Erythroblast (primary cell): Measurements from ENCODE around the gene NOS3.
"Not testable (repeated sequence)": the region's sequence is repeated elsewhere in the genome, so short reads cannot be mapped to it uniquely, and the experiment has no call there.

Experiments used
- DNase-seq, 2 experiments: peaks; one replicate each; lab custom pipeline; 2025; lab: John Stamatoyannopoulos, UW
- GATA1 ChIP-seq: IDR thresholded peaks from 2 replicates; pipeline ENCODE4 v1.6.1; 2011; ENCODE audit warnings: low read depth, mild to moderate bottlenecking, control low read depth, low read length, moderate library complexity
- POLR2A ChIP-seq: IDR thresholded peaks from 2 replicates; pipeline ENCODE4 v1.6.1; 2011; ENCODE audit warnings: mild to moderate bottlenecking, low read length

The NOS3 gene

DNA sequence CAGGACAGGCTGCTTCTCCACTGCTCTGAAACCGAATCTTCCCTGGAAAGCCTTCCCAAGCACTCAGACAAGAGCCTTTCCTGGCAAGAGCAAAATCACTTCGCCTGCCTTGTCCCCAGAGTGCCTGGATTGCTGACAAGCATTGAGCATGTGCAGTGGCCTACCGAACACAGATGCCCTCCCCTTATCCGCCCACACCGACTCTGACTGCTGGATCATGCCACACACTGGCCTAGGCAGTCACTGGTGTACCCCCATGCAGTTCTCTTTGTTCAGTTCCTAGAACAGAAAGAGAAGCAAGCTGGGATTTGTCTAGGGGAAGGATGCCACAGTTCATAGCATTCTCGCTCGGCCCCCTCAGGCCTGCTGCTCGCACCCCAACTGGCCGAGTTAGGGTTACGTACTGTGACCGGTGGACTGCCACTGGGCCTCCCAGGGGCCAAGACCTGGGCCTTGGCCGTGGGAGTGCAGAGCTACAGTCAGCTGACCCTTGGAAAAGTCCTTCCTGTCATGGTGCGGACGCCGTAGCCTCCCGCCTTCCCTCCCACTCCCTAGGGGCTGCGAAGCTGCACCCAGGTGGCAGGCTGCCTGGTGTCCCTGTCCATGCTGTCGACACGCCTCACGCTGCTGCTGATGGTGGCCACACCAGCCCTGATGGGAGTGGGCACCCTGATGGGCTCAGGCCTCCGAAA, 44.4 kb downstream of the NOS3 start:
- TF ChIP-seq POLR2A (no peak), GATA1 (no peak)
- DNase-seq: no peak

DNA sequence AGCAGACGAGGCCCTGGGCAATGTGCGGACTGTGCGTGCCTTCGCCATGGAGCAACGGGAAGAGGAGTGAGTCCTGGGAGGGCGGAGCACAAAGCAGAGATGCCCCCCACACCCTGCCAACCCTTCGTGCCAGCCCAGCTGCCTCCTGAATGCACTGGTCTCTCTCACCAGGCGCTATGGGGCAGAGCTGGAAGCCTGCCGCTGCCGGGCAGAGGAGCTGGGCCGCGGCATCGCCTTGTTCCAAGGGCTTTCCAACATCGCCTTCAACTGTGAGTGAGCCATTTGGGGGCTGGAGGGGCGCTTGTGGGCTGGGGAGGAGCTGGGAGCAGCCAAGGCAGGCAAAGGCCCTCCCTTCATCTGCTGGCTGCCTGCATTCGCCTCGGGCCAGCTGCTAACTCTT, 45.1 kb downstream of the NOS3 start:
- DNase-seq: no peak

DNA sequence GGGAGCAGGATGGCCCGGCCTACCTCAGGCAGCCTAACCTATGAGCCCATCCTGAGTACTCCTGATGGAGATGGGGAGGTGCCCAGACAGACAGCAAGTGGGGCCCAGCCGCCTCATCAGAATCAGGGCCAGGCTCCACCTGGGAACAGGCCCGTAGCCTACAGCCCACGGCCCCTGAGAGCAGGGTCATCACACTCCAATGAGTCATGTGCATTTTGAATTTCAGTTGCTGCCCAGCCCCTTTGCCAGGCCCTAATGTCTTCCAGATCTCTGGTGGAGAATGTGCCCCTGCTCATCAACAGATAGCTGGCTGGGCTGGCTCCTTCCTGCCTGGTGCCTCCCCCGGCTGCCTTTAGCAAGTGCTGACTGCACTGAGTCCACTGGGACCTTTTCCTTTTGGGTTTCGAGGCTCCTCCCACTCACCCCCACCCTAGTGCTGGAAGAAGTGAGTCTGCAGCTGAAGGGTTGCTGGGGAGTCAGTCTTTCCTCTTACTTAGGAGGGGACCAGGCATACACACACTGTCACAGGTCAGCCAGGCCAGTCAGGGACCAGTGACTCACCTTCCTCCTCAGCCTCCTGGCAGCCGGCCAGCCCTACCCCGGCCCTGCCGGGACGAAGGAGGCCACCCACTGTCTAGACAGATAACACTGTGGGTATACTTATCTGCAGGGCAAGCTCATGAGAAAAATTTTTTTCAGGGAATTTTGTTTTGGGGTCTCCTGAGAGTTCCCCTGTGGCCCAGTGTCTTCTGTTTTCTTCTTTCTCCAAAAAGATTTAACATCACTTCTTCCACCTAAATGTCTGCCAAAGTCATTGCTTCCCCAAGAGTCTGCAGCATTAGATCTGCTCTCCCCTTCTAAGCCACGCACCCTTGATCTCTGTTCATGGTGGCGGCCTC, 48.4 kb downstream of the NOS3 start:
- TF ChIP-seq GATA1 (peak; percentile 34), POLR2A (peak; percentile 94)
- DNase-seq: peak; percentile 97

More for the DNA sequence above, 45.1 kb downstream of the NOS3 start:
- TF ChIP-seq POLR2A (no peak), GATA1 (no peak)

DNA sequence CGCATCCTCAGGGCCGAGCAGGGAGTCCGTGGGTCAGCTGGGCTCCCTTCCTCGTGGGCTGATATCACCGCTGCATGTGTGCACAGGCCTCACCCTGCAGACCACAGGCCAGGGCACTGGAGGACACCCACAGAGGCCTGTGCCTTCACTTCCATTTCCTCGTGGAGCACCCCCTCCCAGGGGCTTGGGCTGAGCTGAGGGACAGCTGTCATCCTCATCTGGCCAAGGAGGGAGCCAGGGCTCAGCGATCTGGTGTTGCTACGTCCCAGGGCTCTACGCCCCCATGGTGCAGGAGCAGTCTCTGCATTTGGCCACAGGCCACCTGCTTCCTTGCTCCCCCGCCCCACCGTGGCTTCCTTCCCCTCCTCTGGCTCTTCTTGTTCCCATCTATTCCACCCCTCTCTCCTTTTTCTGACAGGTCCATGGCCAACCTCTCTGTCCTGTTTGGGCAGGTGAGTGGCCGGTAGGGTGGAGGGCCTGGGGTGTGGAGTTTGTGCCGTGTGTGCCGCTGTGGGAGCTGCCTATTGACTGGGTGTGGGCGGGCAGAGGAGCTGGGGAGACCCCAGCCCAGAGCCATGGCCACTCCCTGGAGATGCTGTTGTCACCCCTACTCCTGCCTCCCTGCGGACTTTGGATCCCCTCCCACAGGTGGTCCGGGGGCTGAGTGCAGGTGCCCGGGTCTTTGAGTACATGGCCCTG, 49.2 kb downstream of the NOS3 start:
- peak in 1 of 2 experiments; percentile 82 for DNase-seq
- TF ChIP-seq POLR2A (no peak), GATA1 (no peak)

DNA sequence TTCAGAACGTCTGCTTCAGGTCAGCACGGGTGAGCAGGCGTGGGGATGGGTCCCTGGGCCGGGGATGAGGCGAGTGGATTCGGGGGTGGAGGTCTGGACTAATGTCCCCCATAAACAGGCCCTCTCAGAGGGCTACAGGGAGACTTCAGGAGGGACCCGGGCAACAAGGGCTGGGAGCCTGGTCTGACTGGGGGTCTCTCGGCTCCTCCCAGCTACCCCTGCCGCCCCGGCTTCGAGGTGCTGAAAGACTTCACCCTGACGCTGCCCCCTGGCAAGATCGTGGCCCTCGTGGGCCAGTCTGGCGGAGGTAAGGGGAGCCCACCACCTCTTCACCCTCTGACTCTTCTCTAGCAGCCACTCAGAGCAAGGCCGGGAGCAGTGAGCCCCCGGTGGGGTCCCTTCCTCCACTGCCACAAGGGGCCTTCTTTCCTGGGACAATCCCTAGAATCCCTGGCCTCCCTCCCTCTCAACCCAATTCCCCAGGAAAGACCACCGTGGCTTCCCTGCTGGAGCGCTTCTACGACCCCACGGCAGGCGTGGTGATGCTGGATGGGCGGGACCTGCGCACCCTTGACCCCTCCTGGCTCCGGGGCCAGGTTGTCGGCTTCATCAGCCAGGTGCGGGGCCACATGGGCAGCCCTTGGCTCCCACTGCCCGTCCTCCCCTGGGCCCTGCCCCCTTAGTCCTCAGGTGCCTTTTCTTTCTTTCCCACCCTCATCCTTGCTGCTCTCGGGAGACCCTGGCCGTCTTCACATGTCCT, 50.0 kb downstream of the NOS3 start:
- TF ChIP-seq POLR2A (no peak), GATA1 (no peak)
- DNase-seq: no peak

DNA sequence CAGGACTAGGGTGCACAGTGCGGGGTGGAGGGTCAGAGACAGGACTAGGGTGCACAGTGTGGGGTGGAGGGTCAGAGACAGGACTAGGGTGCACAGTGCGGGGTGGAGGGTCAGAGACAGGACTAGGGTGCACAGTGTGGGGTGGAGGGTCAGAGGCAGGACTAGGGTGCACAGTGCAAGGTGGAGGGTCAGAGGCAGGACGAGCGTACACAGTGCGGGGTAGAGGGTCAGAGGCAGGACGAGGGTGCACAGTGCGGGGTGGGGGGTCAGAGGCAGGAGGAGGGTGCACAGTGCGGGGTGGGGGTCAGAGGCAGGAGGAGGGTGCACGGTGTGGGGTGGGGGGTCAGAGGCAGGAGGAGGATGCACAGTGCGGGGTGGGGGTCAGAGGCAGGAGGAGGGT, 52.6 kb downstream of the NOS3 start:
- not testable (repeated sequence) for DNase-seq

DNA sequence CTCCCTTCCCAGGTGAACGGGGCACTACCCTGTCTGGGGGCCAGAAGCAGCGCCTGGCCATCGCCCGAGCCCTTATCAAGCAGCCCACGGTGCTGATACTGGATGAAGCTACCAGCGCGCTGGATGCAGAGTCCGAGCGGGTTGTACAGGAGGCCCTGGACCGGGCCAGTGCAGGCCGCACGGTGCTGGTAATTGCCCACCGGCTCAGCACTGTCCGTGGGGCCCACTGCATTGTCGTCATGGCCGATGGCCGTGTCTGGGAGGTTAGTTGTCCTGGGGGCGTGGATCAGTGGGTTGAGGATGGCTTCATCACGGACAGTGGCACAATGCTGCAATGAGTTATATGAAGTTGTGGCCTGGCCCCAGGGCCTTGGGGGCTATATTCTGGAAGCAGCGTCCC, 53.1 kb downstream of the NOS3 start:
- TF ChIP-seq POLR2A (no peak), GATA1 (no peak)
- no peak for DNase-seq

DNA sequence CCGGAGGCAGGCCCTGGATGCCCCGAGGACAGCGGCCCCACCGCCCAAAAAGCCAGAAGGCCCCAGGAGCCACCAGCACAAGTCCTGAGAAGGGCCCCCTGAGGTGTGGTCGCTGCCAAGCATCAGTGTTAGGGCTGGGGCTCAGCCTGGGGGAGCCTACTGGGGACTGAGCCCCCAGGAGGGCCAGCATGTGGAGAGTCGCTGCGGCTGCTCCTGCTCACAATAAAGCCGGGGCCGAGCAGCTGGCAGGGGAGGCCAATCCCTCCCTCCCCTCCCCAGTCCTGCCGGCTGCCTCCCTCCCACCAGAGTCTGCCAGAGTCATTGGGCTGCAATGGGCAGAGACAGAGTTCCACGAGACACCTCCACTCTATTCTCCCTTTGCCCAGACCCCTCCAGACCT, 54.4 kb downstream of the NOS3 start:
- TF ChIP-seq GATA1 (no peak), POLR2A (no peak)
- no peak for DNase-seq

DNA sequence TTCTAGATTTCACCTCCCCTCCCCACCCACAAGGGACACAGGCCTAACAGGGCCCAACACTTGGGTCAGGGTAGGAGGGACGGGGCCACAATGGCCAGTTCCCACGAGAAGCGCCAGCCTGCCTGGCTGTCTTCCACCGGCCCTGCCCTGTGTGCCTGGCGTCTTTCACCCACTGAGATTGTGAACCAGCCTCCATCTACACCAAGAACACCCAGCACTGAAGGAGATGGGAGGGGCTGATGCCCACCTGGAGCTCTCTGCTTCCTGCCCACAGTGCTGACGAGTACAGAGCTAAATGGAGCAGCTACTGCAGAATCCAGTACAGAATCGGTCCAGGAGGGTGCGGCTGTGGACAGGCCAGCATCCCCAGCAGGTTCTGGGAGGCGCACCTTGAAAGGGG, 55.1 kb downstream of the NOS3 start:
- no peak for DNase-seq
- TF ChIP-seq POLR2A (no peak), GATA1 (no peak)

DNA sequence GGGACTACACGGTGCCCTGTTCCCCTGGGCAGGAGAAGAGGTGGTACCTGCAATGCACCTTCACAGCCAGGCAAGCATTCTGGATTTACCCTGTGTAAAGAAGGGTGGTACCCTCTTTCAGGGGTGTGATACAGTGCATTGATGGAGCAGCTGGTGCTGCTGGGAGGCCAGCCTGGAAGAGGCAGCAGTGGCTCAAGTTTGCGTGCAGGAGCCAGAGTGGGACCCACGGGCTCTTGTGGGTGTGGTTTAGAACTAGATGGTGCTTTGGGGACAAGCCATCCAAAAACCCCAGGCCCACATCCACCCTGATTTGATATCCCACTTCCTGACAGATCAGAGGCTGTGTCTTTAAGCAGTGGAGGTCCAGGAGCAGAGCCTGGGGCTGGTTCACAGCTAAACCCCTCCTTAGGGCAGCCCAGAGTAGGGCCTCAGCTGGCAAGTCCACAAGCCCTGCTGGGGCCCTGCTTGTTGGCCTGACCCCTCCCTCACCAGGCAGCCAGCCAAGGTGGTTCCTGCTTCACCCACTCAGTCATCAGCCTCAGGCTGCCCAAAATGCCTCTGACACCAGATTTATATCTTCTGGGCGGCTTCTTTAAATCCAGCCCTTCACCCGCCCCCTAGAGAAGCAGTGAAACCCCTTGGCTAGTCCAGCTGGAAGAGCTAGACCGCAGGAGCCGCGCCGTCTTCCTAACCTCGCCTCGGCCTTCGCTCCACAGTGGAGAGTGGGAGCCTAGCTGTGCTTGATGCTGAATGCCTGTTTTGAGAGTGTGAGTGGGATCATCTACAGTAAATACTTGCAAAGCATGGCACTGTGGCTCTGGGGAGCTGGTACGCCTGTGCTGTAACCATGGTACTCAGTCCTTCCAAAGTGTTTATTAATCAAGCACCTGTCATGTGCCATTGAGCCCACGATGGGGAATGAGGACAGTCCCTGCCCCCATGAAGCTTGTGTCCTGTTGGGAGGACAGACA, 56.1 kb downstream of the NOS3 start:
- DNase-seq: peak; percentile 56 to 72
- TF ChIP-seq GATA1 (no peak), POLR2A (no peak)

DNA sequence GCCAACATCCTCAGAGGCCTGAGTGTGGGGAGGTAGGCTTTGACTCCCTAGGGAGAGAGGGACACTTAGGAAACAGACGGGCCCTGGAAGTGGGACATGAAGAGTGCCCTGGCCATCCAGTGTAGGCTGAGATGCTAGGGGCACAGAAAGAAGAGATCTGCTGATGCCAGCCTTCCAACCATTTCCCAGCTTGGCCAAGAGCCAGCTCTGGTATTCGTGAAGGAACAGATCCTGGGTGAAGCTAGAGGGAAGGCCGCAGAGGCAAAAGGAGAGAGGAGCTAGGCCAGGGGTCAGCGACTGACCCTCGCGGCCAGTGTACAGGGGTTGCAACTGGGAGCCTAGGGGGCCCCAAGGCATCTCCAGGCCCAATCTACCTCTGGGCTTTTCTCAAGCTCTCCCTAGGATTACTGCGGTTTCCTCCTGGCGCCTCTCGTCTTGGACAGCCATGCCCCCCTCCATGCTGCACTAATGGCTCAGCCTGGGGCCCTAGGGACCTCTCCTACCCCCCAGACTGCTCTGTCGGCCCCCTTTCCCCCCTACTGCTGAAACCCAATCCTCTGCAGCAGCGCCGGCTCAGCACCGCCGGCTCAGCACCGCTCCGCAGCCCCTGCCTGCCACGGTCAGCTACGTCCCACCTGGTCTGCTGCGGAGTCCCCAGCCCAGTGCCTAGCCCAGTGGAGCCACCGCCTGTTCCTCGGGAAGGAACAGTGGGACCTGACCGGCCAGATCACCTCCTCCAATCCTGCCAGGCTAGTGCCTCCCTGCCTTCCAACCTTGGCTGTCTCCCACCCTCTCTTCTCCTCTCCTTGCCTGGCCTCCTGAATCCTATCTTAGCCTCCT, 57.4 kb downstream of the NOS3 start, which contains the start of gene ASIC3:
TSS of gene ASIC3 (plus strand) at position 556 of the 840 bp plus-strand sequence. CDS start 355 bp downstream, outside the sequence.
- TF ChIP-seq POLR2A: no peak
- TF ChIP-seq GATA1: no peak
- DNase-seq: no peak

DNA sequence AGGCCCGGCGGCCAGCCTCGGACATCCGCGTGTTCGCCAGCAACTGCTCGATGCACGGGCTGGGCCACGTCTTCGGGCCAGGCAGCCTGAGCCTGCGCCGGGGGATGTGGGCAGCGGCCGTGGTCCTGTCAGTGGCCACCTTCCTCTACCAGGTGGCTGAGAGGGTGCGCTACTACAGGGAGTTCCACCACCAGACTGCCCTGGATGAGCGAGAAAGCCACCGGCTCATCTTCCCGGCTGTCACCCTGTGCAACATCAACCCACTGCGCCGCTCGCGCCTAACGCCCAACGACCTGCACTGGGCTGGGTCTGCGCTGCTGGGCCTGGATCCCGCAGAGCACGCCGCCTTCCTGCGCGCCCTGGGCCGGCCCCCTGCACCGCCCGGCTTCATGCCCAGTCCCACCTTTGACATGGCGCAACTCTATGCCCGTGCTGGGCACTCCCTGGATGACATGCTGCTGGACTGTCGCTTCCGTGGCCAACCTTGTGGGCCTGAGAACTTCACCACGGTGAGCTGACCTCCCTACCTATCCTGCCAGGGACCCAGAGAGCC, 58.2 kb downstream of the NOS3 start:
- DNase-seq: no peak
- TF ChIP-seq GATA1: no peak
- no peak for TF ChIP-seq POLR2A
